KMS-11 (cell line): ENCODE results near the gene TAS1R2.

ENCODE experiments used
- H2AFZ ChIP-seq: fragments of 200-600 bp; sonication (generic); 2 replicates; pipeline ENCODE4 v1.6.1; 2016; ENCODE audit warnings: antibody characterized with exemption, mixed run types, low read depth
- H3K27ac ChIP-seq: fragments of 200-600 bp; sonication (generic); 2 replicates; pipeline ENCODE4 v1.6.1; 2016; ENCODE audit warnings: mild to moderate bottlenecking, mixed run types
- H3K27me3 ChIP-seq: fragments of 200-600 bp; sonication (generic); 2 replicates; pipeline ENCODE4 v1.6.1; 2017; ENCODE audit warnings: mild to moderate bottlenecking, low read depth, mixed run types, moderate library complexity; ENCODE audit not compliant: insufficient read depth
- H3K36me3 ChIP-seq: fragments of 200-600 bp; sonication (generic); 2 replicates; pipeline ENCODE4 v1.6.1; 2017; ENCODE audit warnings: mild to moderate bottlenecking, mixed run types; ENCODE audit not compliant: insufficient read depth
- H3K4me1 ChIP-seq: fragments of 200-600 bp; sonication (generic); 2 replicates; pipeline ENCODE4 v1.6.1; 2016; ENCODE audit warnings: mild to moderate bottlenecking, low read depth, mixed run types; ENCODE audit not compliant: poor library complexity, severe bottlenecking
- H3K4me2 ChIP-seq: fragments of 200-600 bp; sonication (generic); 2 replicates; pipeline ENCODE4 v1.7.0; 2016; ENCODE audit warnings: mild to moderate bottlenecking, mixed run types
- H3K4me3 ChIP-seq: fragments of 200-600 bp; sonication (generic); IDR thresholded peaks from 2 replicates; pipeline ENCODE4 v1.6.1; 2017; ENCODE audit warnings: low read depth, low read length, mixed read lengths; ENCODE audit not compliant: insufficient read depth
- H3K79me2 ChIP-seq: fragments of 200-600 bp; sonication (generic); 2 replicates; pipeline ENCODE4 v1.6.1; 2016; ENCODE audit warnings: low read depth, mixed run types; ENCODE audit not compliant: insufficient read depth
- H3K9ac ChIP-seq: fragments of 200-600 bp; sonication (generic); 2 replicates; pipeline ENCODE4 v1.6.1; 2016; ENCODE audit warnings: mild to moderate bottlenecking, mixed run types
- H4K20me1 ChIP-seq: fragments of 200-600 bp; sonication (generic); 2 replicates; pipeline ENCODE4 v1.6.1; 2016; ENCODE audit warnings: mild to moderate bottlenecking, mixed run types; ENCODE audit not compliant: insufficient read depth
- TF ChIP-seq, protein P1 (sequence below): fragments of 200-600 bp; sonication (generic); conservative IDR thresholded peaks from 2 replicates; pipeline ENCODE4 v1.6.1; 2017; ENCODE audit warnings: low read depth, mild to moderate bottlenecking, antibody characterized with exemption, low read length, moderate library complexity, mixed read lengths

The TAS1R2 gene

DNA sequence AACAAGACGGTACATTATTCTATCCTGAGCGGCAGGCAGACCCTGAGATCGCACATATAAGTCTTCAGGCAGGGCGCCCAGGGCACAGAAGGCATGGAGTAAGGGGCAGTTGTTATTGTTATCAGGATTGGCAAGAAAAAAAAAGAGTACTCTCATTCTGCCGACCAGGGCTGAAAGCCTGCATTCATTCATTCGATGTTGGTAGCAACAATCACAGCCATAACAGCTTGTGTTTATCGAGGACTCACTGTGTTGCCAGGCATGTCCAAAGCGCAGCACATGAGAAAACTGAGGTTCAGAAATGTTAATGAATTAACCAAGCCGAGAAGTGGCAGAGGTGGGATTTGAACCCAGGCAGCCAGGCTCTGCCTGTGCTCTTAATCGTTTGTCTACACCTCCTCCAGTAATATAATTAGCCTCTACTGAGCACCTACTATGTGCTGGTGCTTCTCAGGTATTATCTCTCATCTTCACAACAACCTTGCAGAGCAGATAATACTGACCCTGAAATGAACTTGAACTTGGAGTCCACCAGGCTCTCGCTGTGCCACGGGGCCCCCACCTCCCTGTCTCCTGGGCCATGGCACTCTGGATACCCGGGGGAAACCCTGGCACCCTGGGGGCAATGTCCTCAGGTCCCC is 56.2 kb downstream of the TAS1R2 start:
- Histone ChIP-seq H3K4me1 (no peaks in the 10 kb centered on the region), H3K27me3 (peaks cover 8% of the 10 kb centered on the region; the same call in 1 of the 2 replicates), H3K4me2 (no peak overlapping the region), H4K20me1 (no peaks in the 10 kb centered on the region), H3K9ac (no peak overlapping the region), H3K4me3 (no peak overlapping the region), H3K79me2 (no peaks in the 10 kb centered on the region), H3K27ac (no peak overlapping the region), H2AFZ (no peak overlapping the region), H3K36me3 (no peaks in the 10 kb centered on the region)
- TF ChIP-seq, protein P1, sequence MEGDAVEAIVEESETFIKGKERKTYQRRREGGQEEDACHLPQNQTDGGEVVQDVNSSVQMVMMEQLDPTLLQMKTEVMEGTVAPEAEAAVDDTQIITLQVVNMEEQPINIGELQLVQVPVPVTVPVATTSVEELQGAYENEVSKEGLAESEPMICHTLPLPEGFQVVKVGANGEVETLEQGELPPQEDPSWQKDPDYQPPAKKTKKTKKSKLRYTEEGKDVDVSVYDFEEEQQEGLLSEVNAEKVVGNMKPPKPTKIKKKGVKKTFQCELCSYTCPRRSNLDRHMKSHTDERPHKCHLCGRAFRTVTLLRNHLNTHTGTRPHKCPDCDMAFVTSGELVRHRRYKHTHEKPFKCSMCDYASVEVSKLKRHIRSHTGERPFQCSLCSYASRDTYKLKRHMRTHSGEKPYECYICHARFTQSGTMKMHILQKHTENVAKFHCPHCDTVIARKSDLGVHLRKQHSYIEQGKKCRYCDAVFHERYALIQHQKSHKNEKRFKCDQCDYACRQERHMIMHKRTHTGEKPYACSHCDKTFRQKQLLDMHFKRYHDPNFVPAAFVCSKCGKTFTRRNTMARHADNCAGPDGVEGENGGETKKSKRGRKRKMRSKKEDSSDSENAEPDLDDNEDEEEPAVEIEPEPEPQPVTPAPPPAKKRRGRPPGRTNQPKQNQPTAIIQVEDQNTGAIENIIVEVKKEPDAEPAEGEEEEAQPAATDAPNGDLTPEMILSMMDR, result no peak

DNA sequence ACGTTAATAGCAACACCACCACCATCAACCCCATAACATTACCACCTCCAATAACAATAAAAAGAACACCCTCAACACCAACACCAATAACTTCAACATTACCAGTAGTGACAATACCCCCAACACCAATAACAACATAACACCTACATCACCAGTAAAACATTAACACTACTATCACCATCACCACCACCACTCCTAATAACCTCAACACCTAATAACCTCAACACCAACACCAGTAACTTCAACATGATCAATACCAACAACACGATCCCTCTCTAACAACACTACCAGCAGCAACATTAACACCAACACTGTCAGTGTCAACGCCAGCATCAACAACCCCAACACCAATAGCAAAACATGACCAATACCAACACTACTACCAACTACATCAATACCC is 57.2 kb downstream of the TAS1R2 start:
- TF ChIP-seq, protein P1, result no peak
- H3K27me3 ChIP-seq, result peaks cover 8% of the 10 kb centered on the region; the same call in 1 of the 2 replicates
- H3K4me2 ChIP-seq, result no peak overlapping the region
- H3K36me3 ChIP-seq, result no peaks in the 10 kb centered on the region
- no peak overlapping the region for H2AFZ ChIP-seq
- no peaks in the 10 kb centered on the region for H3K4me1 ChIP-seq
- no peaks in the 10 kb centered on the region for H4K20me1 ChIP-seq
- H3K27ac ChIP-seq, result no peak overlapping the region
- no peaks in the 10 kb centered on the region for H3K79me2 ChIP-seq
- no peak overlapping the region for H3K9ac ChIP-seq
- no peak overlapping the region for H3K4me3 ChIP-seq

DNA sequence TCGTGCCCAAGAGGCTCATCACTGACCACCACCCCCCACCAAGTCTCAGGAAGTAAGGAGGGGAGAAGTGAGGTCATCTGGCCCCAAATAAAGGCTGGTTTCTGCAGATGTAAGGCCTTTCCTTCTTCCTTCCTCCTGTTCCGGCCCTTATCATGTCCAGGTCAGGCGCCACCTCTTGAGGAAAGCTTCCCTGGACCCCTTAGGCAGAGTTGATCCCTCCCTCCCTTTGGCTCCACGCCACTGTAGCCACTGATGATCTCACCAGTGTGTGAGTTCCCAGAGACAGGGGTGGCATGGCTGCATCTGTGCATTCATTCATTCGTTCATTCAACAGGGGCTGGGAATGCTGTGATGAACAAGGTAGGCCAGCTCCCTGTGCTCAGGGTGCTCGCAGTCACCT is 59.2 kb downstream of the TAS1R2 start:
- no peak overlapping the region for H3K4me2 ChIP-seq
- H2AFZ ChIP-seq, result no peak overlapping the region
- TF ChIP-seq, protein P1, result no peak
- H3K4me1 ChIP-seq, result no peaks in the 10 kb centered on the region
- H3K79me2 ChIP-seq, result no peaks in the 10 kb centered on the region
- no peak overlapping the region for H3K27ac ChIP-seq
- H3K4me3 ChIP-seq, result no peak overlapping the region
- peaks cover 8% of the 10 kb centered on the region; the same call in 1 of the 2 replicates for H3K27me3 ChIP-seq
- no peak overlapping the region for H3K9ac ChIP-seq
- no peaks in the 10 kb centered on the region for H3K36me3 ChIP-seq
- no peaks in the 10 kb centered on the region for H4K20me1 ChIP-seq

DNA sequence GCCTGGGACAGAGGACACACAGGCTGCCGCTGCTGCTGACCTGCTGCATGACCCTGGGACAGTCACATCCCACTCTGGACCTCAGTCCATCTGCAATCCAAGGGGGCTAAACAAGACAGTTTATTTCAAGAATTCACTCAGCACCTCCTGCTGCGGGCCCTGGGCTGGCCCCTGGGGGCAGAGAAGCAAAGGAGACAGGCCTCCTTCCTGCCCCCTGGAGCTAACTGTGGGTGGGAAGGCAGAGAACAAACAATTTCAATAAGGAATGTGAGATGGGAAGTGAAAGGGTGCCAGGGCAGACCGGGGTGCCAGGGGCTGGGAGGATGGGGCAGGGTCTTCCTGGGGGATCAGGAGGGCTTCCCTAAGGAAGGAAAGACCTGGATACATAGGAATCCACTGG is 60.0 kb downstream of the TAS1R2 start:
- Histone ChIP-seq H4K20me1 (no peaks in the 10 kb centered on the region), H3K9ac (no peak overlapping the region), H3K27me3 (peaks cover 10% of the 10 kb centered on the region; the same call in 1 of the 2 replicates), H3K36me3 (no peaks in the 10 kb centered on the region), H3K79me2 (no peaks in the 10 kb centered on the region), H3K27ac (no peak overlapping the region), H3K4me2 (no peak overlapping the region), H3K4me3 (no peak overlapping the region), H2AFZ (no peak overlapping the region), H3K4me1 (no peaks in the 10 kb centered on the region)
- TF ChIP-seq, protein P1, result no peak
